ENCODE data around the gene LYST.

GRCh38 chr1:235818632-235819136 lies 48.0 kb downstream of the LYST start:
- TF ChIP-seq TAF1 (IDR thresholded peaks at IDR 0.05; ENCODE audit: borderline replicate concordance, insufficient read depth, low read length) (no peak), POLR2AphosphoS5 (IDR thresholded peaks at IDR 0.05; ENCODE audit: low read depth, low read length) (no peak), FOXP2 (optimal IDR thresholded peaks at IDR 0.05; ENCODE audit: borderline replicate concordance, extremely low read depth, extremely low read length, insufficient read depth) (no peak), REST (IDR thresholded peaks at IDR 0.05; ENCODE audit: insufficient read depth in 1 of 2, low read depth in 2 of 2, low read length in 2 of 2) (no peak), SIN3A (IDR thresholded peaks at IDR 0.05; ENCODE audit: borderline replicate concordance, insufficient read depth, low read length) (no peak)

Measured in PFSK-1 (cell line).